DMS53 (cell line): Measurements from ENCODE around the gene TUBB2A.
"Not testable (repeated sequence)": the region's sequence is repeated elsewhere in the genome, so short reads cannot be mapped to it uniquely, and the experiment has no call there.

Source experiments
- DNase-seq: peaks from one replicate; lab custom pipeline; 2025; lab: John Stamatoyannopoulos, UW

TUBB2A gene

DNA sequence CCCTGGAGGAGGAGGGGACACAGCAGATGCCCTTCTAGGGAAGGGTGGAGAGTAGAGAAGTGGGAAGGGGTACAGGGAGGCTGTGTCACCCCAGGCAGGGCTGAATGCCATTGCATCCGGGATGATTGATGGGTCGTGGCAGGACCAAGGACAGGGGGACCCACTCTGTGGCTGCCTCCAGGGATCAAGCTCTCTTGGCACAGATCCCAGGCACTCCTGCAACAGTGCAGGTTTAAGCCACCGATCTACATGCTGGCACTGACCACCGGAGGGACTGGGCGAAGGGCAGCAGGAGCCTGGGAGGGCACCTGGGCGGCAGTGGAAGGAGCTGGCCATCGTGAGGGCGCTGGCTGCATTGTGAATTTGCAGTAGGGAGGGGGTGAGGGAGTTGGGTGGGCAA lies 22.6 kb upstream of the TUBB2A start:
- DNase-seq, result not testable (repeated sequence)

GRCh38 chr6:3178666-3179065 lies 21.3 kb upstream of the TUBB2A start:
- DNase-seq, result not testable (repeated sequence)

DNA sequence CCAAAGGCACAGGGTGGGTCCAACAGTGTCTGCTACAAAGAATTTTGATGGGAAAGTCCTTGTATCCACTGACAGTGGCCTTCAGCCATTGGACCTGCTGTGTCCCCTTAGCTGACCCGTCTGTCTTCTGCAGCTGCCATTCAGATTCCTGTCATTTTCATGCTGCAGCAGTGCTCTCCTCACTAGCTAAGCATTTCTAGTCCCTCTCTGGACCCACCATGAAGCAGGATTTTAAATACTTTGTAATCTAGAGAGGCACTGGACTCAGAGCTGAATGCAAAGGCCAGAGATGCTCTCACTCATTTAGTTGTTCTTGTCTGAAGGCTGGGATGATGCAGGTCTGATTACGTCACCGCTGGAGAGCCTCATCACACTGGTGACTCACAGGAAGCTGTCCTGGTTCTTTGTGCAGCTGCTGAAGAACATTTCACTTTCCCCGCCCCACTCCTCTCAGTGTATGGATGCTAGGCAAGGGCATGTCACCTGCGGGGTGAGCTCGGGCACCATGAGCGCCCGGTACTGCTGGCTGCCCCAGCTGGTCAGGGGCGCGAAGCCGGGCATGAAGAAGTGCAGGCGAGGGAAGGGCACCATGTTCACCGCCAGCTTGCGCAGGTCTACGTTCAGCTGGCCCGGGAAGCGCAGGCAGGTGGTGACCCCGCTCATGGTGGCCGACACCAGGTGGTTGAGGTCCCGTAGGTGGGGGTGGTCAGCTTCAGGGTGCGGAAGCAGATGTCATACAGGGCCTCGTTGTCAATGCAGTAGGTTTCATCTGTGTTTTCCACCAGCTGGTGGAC lies 19.4 kb upstream of the TUBB2A start:
- DNase-seq, result peak; percentile 97

DNA sequence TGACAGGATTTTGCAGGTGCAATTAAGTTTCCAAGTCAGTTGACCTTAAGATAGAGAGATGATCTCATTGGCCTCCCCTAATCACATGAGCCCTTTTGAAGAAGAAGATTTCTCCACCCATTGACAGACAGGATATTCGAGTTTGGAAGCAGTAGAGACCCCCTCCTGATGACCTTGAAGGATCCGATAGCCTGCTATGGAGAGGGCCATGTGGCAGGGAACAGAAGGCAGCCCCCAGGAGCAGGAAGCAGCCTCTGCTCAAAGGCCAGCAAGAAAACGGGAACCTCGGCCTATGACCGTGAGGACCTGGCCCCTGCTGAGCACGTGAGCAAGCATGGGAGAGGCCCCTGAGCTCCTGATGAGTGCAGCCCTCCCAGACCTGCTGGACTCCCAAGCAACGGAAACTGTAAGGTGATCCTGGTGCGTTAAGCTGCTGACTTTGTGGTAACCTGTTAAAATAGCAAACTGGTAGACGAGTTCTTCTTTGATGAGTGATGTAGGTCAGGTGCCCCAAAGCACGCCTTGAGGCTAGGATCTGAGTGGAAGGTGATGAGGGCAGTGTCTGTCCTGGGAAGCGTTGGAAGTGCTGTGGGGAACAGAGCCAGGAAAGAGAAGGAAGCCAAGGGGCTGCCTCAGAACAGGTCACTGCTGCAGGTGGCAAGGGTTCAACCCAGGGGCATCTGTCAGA lies 18.5 kb upstream of the TUBB2A start:
- DNase-seq, result no peak

DNA sequence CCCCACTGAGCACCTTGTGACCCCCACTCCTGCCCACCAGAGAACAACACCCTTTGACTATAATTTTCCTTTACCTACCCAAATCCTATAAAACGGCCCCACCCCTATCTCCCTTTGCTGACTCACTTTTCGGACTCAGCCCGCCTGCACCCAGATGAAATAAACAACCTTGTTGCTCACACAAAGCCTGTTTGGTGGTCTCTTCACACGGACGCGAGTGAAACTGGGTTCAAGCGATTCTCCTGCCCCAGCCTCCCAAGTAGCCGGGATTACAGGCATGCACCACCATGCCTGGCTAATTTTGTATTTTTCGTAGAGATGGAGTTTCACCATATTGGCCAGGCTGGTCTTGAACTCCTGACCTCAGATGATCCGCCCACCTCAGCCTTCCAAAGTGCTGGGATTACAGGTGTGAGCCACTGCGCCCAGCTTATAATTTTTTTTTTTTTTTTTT lies 16.3 kb upstream of the TUBB2A start:
- not testable (repeated sequence) for DNase-seq

DNA sequence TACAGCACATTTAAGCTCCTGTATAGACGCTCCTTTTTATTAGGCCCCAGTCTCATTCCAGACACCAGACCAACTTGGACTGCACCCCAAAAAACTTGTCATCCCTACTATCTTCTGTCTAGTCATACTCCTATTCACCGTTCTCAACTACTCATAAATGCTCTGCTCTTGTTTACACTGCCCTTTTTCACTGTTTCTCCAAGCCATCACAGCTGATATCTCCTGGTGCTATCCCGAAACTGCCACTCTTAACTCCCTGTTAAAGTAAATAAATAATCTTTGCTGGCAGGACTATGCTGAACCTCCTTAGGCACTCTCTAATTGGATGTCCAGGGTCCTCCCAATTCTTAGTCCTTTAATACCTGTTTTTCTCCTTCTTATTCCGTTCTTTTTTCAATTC lies 15.4 kb upstream of the TUBB2A start:
- DNase-seq, result not testable (repeated sequence)

DNA sequence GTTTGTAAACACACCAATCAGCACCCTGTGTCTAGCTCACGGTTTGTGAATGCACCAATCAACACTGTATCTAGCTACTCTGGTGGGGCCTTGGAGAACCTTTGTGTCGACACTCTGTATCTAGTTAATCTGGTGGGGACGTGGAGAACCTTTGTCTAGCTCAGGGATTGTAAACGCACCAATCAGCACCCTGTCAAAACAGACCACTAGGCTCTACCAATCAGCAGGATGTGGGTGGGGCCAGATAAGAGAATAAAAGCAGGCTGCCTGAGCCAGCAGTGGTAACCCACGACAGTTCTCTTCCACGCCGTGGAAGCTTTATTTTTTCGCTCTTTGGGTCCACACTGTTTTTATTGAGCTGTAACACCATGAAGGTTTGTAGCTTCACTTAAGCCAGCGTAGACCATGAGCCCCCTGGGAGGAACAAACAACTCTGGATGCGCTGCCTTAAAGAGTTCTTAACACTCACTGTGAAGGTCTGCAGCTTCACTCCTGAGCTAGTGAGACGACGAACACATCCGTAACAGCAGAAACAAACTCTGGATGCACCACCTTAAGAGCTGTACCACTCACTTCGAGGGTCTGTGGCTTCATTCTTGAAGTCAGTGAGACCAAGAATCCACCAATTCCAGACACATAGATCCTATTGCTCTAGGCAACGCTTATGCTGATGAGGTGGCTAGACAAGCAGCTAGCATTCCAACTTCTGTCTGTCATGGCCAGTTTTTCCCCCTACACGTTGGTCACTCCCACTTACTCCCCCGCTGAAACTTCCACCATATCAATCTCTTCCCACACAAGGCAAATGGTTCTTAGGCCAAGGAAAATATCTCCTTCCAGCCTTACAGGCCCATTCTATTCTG lies 14.2 kb upstream of the TUBB2A start:
- not testable (repeated sequence) for DNase-seq

- DNase-seq, result not testable (repeated sequence)
These were observed 13.3 kb upstream of the TUBB2A start for GRCh38 chr6:3170676-3171075.

DNA sequence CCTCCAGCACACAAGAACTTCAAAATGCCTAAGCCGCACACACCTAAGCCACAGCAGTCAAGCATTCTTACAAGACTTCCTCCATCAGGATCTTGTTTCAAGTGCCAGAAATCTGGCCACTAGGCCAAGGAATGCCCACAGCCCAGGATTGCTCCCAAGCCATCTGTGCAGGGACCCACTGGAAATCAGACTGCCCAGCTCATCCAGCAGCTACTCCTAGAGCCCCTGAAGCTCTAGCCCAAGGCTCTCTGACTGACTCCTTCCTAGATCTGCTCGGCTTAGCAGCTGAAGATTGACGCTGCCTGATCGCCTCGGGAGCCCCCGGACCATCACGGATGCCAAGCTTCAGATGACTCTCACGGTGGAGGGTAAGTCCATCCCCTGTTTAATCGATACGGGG lies 10.7 kb upstream of the TUBB2A start:
- DNase-seq, result not testable (repeated sequence)

DNA sequence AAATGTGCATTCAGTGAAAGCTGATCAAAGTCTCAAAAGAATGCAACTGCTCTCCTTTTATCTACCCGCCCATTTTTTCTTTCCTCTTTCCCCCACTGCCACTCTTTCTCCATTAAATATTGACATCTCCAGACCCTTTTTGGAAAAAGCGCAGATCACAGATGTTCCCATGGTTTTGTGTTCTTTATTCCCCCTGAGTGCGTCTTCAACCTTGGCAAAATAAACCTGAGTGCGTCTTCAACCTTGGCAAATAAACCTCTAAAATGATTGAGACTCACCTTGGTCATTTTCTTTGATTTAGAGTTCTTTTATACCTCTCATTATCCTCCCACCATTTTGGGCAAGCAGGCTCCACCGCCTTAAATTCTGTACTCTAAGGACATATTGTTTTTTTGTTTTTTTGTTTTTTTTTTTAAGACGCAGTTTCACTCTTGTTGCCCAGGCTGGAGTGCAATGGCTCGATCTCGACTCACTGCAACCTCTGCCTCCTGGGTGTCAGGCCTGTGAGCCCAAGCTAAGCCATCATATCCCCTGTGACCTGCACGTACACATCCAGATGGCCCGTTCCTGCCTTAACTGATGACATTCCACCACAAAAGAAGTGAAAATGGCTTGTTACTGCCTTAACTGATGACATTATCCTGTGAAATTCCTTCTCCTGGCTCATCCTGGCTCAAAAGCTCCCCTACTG lies 9.3 kb upstream of the TUBB2A start:
- not testable (repeated sequence) for DNase-seq

- no peak for DNase-seq
These were observed 8.5 kb upstream of the TUBB2A start for GRCh38 chr6:3165631-3166534.

- no peak for DNase-seq
These were observed 7.0 kb upstream of the TUBB2A start for GRCh38 chr6:3164388-3164787.

DNA sequence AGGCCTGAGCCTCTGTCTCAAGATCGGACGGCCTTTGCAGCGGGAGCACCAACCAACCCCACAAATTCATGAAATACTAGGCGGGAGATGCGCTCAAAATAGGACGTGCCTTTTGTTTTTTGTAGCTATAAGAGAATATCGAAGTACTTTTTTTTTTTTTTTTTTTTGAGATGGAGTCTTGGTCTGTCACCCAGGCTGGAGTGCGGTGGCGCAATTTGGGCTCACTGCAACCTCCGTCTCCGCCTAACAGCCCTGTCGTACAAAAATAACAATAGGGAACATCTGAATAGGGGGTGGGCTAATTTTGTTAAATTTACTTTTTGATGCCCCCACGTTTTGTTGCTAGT lies 5.9 kb upstream of the TUBB2A start:
- DNase-seq, result no peak

DNA sequence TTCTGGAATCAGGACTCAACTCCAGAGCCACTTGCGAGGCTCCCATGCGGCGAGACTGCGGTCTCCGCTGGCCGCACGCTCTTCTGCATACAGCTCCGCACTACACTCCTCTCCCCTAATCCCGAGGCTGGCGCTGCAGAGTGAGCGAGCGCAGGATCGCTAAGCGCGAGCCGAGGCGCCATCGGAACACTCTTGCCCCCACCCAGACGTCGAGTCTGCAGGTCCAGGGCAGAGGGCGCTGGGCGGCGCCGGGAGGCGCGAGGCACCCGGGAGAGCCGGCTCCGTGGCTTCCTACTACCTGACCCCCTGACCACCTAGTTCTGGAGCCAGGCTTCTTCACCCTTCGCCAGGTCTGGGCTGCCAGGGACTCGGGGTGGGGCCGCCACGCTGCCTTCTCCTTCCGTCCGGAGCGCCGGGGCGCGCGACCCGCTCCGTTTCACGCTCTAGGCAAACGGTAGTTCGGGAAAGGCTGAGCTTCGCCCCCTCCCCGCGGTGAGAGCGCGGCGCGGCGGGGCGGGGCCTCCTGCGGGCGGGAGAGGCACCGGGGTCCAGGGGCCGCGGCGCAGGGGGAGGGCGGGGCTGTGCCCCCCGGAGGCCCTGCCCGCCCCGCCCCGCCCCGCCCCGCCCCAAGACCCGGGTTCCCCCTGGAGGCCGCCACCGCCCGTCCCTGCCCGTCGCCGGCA lies 5.4 kb upstream of the TUBB2A start:
- peak; percentile 95 for DNase-seq

DNA sequence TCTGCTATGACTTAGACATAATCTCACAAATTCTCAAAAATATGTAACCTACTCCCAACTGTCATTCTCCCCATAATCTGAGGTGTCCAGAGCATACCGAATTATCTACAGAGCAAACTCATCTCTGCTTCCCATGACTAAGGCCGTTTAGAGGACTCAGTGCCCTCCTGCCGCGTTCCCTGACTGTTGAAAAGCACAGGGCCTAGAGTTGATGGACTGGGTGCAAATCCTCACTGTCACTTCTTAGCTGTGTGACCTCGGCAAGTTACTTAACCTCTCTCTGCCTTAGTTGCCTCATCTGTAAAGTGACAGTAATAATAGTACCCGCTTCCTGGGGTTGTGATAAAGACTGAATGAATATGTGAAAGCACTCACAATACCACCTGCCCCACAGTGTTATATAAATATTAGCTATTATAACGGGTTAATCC lies 4.7 kb upstream of the TUBB2A start:
- DNase-seq, result no peak

- peak; percentile 96 for DNase-seq
These were observed 2.7 kb upstream of the TUBB2A start for GRCh38 chr6:3159805-3160781.

DNA sequence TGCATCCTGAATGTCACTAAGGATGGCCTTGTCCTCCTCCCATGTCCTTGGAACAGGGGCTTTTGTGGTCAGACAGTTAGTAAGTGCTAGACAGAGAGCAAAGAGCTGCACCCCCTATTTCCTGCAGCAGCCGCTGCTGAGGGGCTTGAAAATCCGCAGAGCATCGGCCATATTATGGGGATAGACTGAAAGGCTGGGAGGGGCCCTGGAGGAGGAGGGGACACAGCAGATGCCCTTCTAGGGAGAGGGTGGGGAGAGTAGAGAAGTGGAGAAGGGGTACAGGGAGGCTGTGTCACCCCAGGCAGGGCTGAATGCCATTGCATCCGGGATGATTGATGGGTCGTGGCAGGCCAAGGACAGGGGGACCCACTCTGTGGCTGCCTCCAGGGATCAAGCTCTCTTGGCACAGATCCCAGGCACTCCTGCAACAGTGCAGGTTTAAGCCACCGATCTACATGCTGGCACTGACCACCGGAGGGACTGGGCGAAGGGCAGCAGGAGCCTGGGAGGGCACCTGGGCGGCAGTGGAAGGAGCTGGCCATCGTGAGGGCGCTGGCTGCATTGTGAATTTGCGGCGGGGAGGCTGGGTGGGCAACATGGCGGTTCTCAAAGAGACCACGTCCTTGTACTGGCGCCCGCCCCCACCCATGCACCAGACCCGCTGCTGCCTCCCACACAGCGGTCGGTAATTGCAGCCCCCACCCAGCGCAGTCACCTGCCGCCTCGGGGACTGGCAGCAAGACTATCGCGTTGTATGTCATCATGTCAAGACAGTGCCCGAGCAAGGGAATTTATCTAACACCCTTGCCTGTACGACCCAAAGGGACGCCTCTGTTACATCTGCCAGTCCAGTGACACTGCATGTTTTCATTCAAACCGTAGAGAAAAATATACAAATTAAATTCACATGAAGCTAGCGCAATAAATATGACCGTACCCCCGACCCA lies 887 bp downstream of the TUBB2A start:
- DNase-seq, result peak; percentile 50

- DNase-seq, result not testable (repeated sequence)
These were observed 1.9 kb downstream of the TUBB2A start for GRCh38 chr6:3155416-3155815.
